Erythroblast (primary cell): ENCODE results near the gene ZNF853.

Source experiments
- GATA1 ChIP-seq: IDR thresholded peaks from 2 replicates; pipeline ENCODE4 v1.6.1; 2011; ENCODE audit warnings: low read depth, mild to moderate bottlenecking, control low read depth, low read length, moderate library complexity
- POLR2A ChIP-seq: IDR thresholded peaks from 2 replicates; pipeline ENCODE4 v1.6.1; 2011; ENCODE audit warnings: mild to moderate bottlenecking, low read length

DNA sequence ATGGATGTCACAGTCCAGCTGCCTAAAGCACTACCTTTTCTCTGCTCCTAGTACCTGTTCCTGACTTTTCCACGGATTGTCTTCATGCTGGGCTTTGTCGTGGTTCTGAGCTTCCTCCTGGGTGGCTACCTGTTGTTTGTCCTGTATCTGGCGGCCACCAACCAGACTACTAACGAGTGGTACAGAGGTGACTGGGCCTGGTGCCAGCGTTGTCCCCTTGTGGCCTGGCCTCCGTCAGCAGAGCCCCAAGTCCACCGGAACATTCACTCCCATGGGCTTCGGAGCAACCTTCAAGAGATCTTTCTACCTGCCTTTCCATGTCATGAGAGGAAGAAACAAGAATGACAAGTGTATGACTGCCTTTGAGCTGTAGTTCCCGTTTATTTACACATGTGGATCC, 26.8 kb upstream of the ZNF853 start:
- TF ChIP-seq POLR2A, result no peak
- TF ChIP-seq GATA1, result no peak
